Colonic mucosa (tissue), 4 donors: ENCODE data around the gene CELA2B. TPM values are rescaled to one million over a fixed set of nuclear protein-coding genes. Genes with fewer than 3 reads are reported as not detected.
"Not testable (repeated sequence)": the region's sequence is repeated elsewhere in the genome, so short reads cannot be mapped to it uniquely, and the experiment has no call there.

Experiments
- DNase-seq: peaks from one replicate; pipeline ENCODE4 v3.0.0-alpha.2; 2020
- H3K27ac ChIP-seq: fragments of 200-600 bp; one replicate; pipeline ENCODE4 v1.8.0; 2021
- H3K27me3 ChIP-seq: fragments of 200-600 bp; one replicate; pipeline ENCODE4 v1.8.0; 2021
- H3K36me3 ChIP-seq: fragments of 200-600 bp; one replicate; pipeline ENCODE4 v1.8.0; 2021
- H3K4me1 ChIP-seq: fragments of 200-600 bp; one replicate; pipeline ENCODE4 v1.8.0; 2021; ENCODE audit warnings: mild to moderate bottlenecking
- H3K4me3 ChIP-seq: fragments of 200-600 bp; one replicate; pipeline ENCODE4 v1.8.0; 2021
- H3K9ac ChIP-seq, 2 donors: one replicate each; pipeline ENCODE4 v1.7.0; 2013; ENCODE audit warnings: control low read depth in 2 of 2, low read depth in 2 of 2, low read length in 2 of 2
- H3K9me3 ChIP-seq: fragments of 200-600 bp; one replicate; pipeline ENCODE4 v1.8.0; 2021
- CTCF ChIP-seq: fragments of 200-600 bp; IDR thresholded peaks from one replicate; pipeline ENCODE4 v1.8.0; 2022; ENCODE audit warnings: antibody characterized with exemption, mild to moderate bottlenecking
- intact Hi-C: fragments of 100-400 bp; cut with DNase I; formaldehyde crosslinking; loops from one replicate; pipeline ENCODE4 v1.14.1; 2022
- total RNA-seq, 2 donors: library from RNA; stranded (reverse); fragmentation: NEBNext Ultra II Directional in 1 of 2; extraction: Animal tissue kit (Norgen Biotek cat#: 25700) in 1 of 2; gene quantifications; one replicate each; pipeline ENCODE4 v1.2.1, GENCODE V29; 2021
- donor health status: healthy.
- donor health status: DM: no; HTN: no; CAD: no.
- donor health status: DM: no; HTN: no; CAD: no.

The CELA2B gene
- total RNA-seq, 2 donors from 2014 or later, result 1.1 TPM; not detected in 1

GRCh38 chr1:15488371-15488770, 12.5 kb downstream of the CELA2B start:
- intact Hi-C loops, result no loop called here
- Histone ChIP-seq H3K27ac (no peak overlapping the region), H3K36me3 (no peaks in the 10 kb centered on the region)

GRCh38 chr1:15489052-15489736, 13.3 kb downstream of the CELA2B start:
- no peaks in the 10 kb centered on the region for H3K4me1 ChIP-seq
- H3K27me3 ChIP-seq, result no peaks in the 10 kb centered on the region
- no peak for DNase-seq
- H3K36me3 ChIP-seq, result no peaks in the 10 kb centered on the region
- TF ChIP-seq CTCF, result no peak
- H3K9me3 ChIP-seq, result no peaks in the 10 kb centered on the region
- H3K9ac ChIP-seq, result no peak overlapping the region
- H3K4me3 ChIP-seq, result no peak overlapping the region
- no peak overlapping the region for H3K27ac ChIP-seq
- intact Hi-C loops, result no loop called here

More at GRCh38 chr1:15488371-15488770, 12.5 kb downstream of the CELA2B start:
- DNase-seq, result no peak
- no peaks in the 10 kb centered on the region for H3K9me3 ChIP-seq
- H3K9ac ChIP-seq, result no peak overlapping the region
- H3K4me1 ChIP-seq, result no peaks in the 10 kb centered on the region
- no peak overlapping the region for H3K4me3 ChIP-seq
- TF ChIP-seq CTCF, result no peak
- H3K27me3 ChIP-seq, result no peaks in the 10 kb centered on the region

GRCh38 chr1:15491010-15491409, 15.1 kb downstream of the CELA2B start:
- H3K4me1 ChIP-seq, DNase-seq, H3K27me3 ChIP-seq, H3K36me3 ChIP-seq, H3K27ac ChIP-seq, intact Hi-C loops, H3K9ac ChIP-seq, H3K9me3 ChIP-seq, H3K4me3 ChIP-seq: not testable (repeated sequence)

DNA sequence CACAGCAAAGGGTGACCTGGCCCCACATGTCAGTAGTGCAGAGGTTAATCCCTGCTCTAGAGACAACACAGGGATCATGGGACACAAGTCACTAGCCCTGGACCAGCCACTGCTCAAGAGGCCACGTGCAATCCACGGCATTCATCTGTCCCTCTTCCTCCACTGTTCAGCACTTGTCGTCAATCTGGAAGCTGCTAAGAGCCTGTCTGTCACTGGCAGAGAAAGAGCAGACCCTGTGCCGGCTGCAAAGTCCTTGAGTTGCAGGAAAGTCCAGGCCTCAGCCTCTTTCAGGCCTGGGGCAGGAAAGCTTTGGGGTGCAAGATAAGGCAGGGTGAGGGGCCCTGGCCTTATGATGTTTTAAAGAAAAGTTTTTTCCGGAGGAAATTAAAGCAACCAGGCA, 16.7 kb downstream of the CELA2B start:
- no peak for TF ChIP-seq CTCF
- Histone ChIP-seq H3K9me3 (no peaks in the 10 kb centered on the region), H3K27me3 (no peaks in the 10 kb centered on the region), H3K4me3 (no peak overlapping the region), H3K4me1 (no peaks in the 10 kb centered on the region), H3K36me3 (no peaks in the 10 kb centered on the region), H3K27ac (no peak overlapping the region), H3K9ac (no peak overlapping the region)
- intact Hi-C loops, result no loop called here
- DNase-seq, result no peak

DNA sequence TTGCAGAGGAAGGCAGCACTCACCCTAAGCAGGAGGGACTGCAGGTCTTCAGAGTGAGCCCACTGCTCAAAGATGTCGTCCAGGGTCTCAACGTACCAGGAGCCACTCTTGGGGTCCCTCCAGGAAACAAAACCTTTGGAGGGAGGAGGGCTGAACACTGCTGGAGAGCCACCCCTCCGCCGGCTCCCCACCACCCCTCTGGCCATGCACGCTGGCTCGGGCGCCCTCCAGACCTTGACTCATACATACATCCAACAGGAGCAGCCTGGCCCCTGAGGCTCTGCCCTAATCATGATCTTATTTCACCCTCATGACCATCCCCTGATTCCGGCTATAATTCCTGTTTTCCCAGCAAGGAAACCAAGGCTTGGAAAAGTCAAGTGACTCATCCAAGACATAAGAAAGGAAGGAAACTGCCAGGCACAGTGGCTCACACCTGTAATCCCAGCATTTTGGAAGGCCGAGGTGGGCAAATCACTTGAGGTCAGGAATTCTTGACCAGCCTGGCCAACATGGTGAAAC, 18.0 kb downstream of the CELA2B start:
- Histone ChIP-seq H3K9ac (no peak overlapping the region), H3K27me3 (no peaks in the 10 kb centered on the region), H3K9me3 (no peaks in the 10 kb centered on the region), H3K36me3 (no peaks in the 10 kb centered on the region), H3K4me1 (no peaks in the 10 kb centered on the region), H3K27ac (no peak overlapping the region), H3K4me3 (no peak overlapping the region)
- intact Hi-C loops, result no loop called here
- no peak for DNase-seq
- TF ChIP-seq CTCF, result no peak
